HEK293T (cell line): ENCODE data around the gene PBX1.

Experiments used
- CTCF ChIA-PET: fragments of 350-600 bp; formaldehyde crosslinking; extraction: SDS; loops from one replicate; lab custom pipeline; 2021; ENCODE audit warnings: antibody characterized with exemption, inconsistent platforms; lab: Yijun Ruan, JAX
- POLR2A ChIA-PET: fragments of 350-600 bp; formaldehyde crosslinking; extraction: SDS; loops from one replicate; lab custom pipeline; 2020; ENCODE audit warnings: antibody characterized with exemption, inconsistent platforms; lab: Yijun Ruan, JAX
- DNase-seq: peaks from one replicate; pipeline ENCODE4 v3.0.0; 2012; ENCODE audit warnings: mixed read lengths; ENCODE audit errors: extremely low spot score
- ARNT ChIP-seq: fragments of 450-650 bp; IDR thresholded peaks from 2 replicates; pipeline ENCODE4 v1.6.1; 2017; ENCODE audit warnings: mild to moderate bottlenecking
- BHLHE40 ChIP-seq: fragments of 450-650 bp; IDR thresholded peaks from 2 replicates; pipeline ENCODE4 v1.6.1; 2016; ENCODE audit warnings: mild to moderate bottlenecking, moderate library complexity, borderline replicate concordance
- CTBP1 ChIP-seq: fragments of 450-650 bp; IDR thresholded peaks from 2 replicates; pipeline ENCODE4 v1.6.1; 2016; ENCODE audit warnings: borderline replicate concordance
- ELF4 ChIP-seq: fragments of 450-650 bp; IDR thresholded peaks from 2 replicates; pipeline ENCODE4 v1.6.1; 2017; ENCODE audit warnings: antibody characterized with exemption
- FOXA1 ChIP-seq: fragments of 450-650 bp; IDR thresholded peaks from 2 replicates; pipeline ENCODE4 v1.6.1; 2016; ENCODE audit warnings: mild to moderate bottlenecking
- FOXK2 ChIP-seq: fragments of 450-650 bp; IDR thresholded peaks from 2 replicates; pipeline ENCODE4 v1.6.1; 2016; ENCODE audit warnings: mild to moderate bottlenecking
- FOXM1 ChIP-seq: fragments of 450-650 bp; IDR thresholded peaks from 2 replicates; pipeline ENCODE4 v1.6.1; 2017; ENCODE audit warnings: mild to moderate bottlenecking, borderline replicate concordance
- HDGF ChIP-seq: fragments of 450-650 bp; IDR thresholded peaks from 2 replicates; pipeline ENCODE4 v1.6.1; 2017; ENCODE audit warnings: antibody characterized with exemption, borderline replicate concordance
- L3MBTL2 ChIP-seq: fragments of 450-650 bp; conservative IDR thresholded peaks from 2 replicates; pipeline ENCODE4 v1.6.1; 2016; ENCODE audit warnings: mild to moderate bottlenecking
- LEF1 ChIP-seq: fragments of 450-650 bp; IDR thresholded peaks from 2 replicates; pipeline ENCODE4 v1.6.1; 2017; ENCODE audit warnings: mild to moderate bottlenecking, borderline replicate concordance
- NFRKB ChIP-seq: fragments of 450-650 bp; IDR thresholded peaks from 2 replicates; pipeline ENCODE4 v1.6.1; 2016; ENCODE audit warnings: mild to moderate bottlenecking, moderate library complexity
- PKNOX1 ChIP-seq: fragments of 450-650 bp; IDR thresholded peaks from 2 replicates; pipeline ENCODE4 v1.6.1; 2016
- SP1 ChIP-seq: fragments of 450-650 bp; IDR thresholded peaks from 2 replicates; pipeline ENCODE4 v1.6.1; 2017
- SUZ12 ChIP-seq: fragments of 450-650 bp; IDR thresholded peaks from 2 replicates; pipeline ENCODE4 v1.6.1; 2016; ENCODE audit warnings: mild to moderate bottlenecking
- TARDBP ChIP-seq: fragments of 450-650 bp; IDR thresholded peaks from 2 replicates; pipeline ENCODE4 v1.6.1; 2016
- ZNF384 ChIP-seq: fragments of 450-650 bp; IDR thresholded peaks from 2 replicates; pipeline ENCODE4 v1.6.1; 2016

Gene PBX1

GRCh38 chr1:164805399-164805798 is 246.4 kb downstream of the PBX1 start:
- ChIA-PET CTCF (no interaction called here), POLR2A (no interaction called here)
- no peak for DNase-seq
- TF ChIP-seq CTBP1 (no peak), HDGF (no peak), ELF4 (no peak), SP1 (no peak), TARDBP (no peak), BHLHE40 (no peak), ZNF384 (no peak), PKNOX1 (no peak), FOXM1 (no peak), FOXA1 (no peak), LEF1 (no peak)

- CTCF ChIA-PET: interaction anchor here (0.6 kb wide), 1 partner anchor 16 kb away, joined by 3 read pairs; no protein-coding TSS in a partner anchor
- no peak for TF ChIP-seq PKNOX1
- TF ChIP-seq SP1: no peak
- no peak for TF ChIP-seq CTBP1
- no peak for TF ChIP-seq ZNF384
- TF ChIP-seq TARDBP: no peak
- TF ChIP-seq NFRKB: no peak
- TF ChIP-seq FOXK2: no peak
- no peak for TF ChIP-seq ELF4
- DNase-seq: no peak
- POLR2A ChIA-PET: no interaction called here
These were observed 247.5 kb downstream of the PBX1 start for GRCh38 chr1:164806531-164806930.

GRCh38 chr1:164813776-164814175 is 254.8 kb downstream of the PBX1 start:
- POLR2A ChIA-PET: no interaction called here
- DNase-seq: no peak
- CTCF ChIA-PET: no interaction called here
- TF ChIP-seq CTBP1 (no peak), FOXA1 (no peak), LEF1 (no peak), SUZ12 (no peak), ZNF384 (no peak), BHLHE40 (no peak), PKNOX1 (no peak), HDGF (no peak), ARNT (no peak), ELF4 (no peak), NFRKB (no peak), SP1 (no peak), TARDBP (no peak), FOXK2 (no peak), FOXM1 (no peak)

GRCh38 chr1:164821648-164822047 is 262.7 kb downstream of the PBX1 start:
- DNase-seq: no peak
- ChIA-PET CTCF (no interaction called here), POLR2A (no interaction called here)
- TF ChIP-seq LEF1 (no peak), BHLHE40 (no peak), ARNT (no peak), TARDBP (no peak), FOXA1 (no peak), FOXM1 (no peak), HDGF (no peak), ZNF384 (no peak), SUZ12 (no peak), PKNOX1 (no peak), FOXK2 (no peak), SP1 (no peak), L3MBTL2 (no peak), NFRKB (no peak)

- POLR2A ChIA-PET: no interaction called here
- CTCF ChIA-PET: no interaction called here
- DNase-seq: no peak
- no peak for TF ChIP-seq NFRKB
- no peak for TF ChIP-seq HDGF
- no peak for TF ChIP-seq FOXK2
These were observed 264.7 kb downstream of the PBX1 start for GRCh38 chr1:164823486-164824279.

GRCh38 chr1:164824542-164824941 is 265.6 kb downstream of the PBX1 start:
- CTCF ChIA-PET: no interaction called here
- DNase-seq: no peak
- no peak for TF ChIP-seq PKNOX1
- TF ChIP-seq FOXM1: no peak
- TF ChIP-seq FOXA1: no peak
- TF ChIP-seq TARDBP: no peak
- TF ChIP-seq L3MBTL2: no peak
- TF ChIP-seq LEF1: no peak
- TF ChIP-seq BHLHE40: no peak
- no peak for TF ChIP-seq ZNF384
- no peak for TF ChIP-seq CTBP1
- TF ChIP-seq NFRKB: no peak
- POLR2A ChIA-PET: no interaction called here
